LHCN-M2 (cell line): Measurements from ENCODE around the gene DHRS7C. TPM values are rescaled to one million over a fixed set of nuclear protein-coding genes. Genes with fewer than 3 reads are reported as not detected.
A peak's percentile ranks its signal among the peaks of the same experiment; 100 is the strongest.

Experiments
- DNase-seq: peaks from one replicate; pipeline ENCODE4 v3.0.0-alpha.2; 2012; ENCODE audit warnings: low read depth
- total RNA-seq: library from RNA; depleted of rRNA; stranded (reverse); fragments of >200 nt; gene quantifications from 2 replicates; pipeline ENCODE4 v1.2.3, GENCODE V29; 2014; rRNA removed

Gene DHRS7C
- total RNA-seq, 1 experiment from 2014 or later: not detected

DNA sequence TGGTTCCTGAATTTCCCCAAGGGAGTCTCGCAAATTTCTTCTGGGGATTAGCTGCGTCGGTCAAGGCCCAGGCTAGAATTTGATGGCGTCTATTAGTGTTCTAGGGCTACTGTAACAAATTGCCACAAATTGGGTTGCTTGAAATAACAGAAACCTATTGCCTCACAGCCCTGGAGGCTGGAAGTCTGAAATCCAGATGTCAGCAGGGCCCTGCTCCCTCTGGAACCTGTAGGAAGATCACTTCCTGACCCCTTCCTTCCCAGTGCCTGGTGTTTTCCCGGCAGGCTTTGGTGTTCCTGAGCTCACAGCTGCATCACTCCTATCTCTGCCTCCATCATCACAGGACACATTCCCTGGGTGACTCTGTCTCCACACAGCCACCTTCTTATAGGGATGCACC, 24.4 kb downstream of the DHRS7C start:
- no peak for DNase-seq

DNA sequence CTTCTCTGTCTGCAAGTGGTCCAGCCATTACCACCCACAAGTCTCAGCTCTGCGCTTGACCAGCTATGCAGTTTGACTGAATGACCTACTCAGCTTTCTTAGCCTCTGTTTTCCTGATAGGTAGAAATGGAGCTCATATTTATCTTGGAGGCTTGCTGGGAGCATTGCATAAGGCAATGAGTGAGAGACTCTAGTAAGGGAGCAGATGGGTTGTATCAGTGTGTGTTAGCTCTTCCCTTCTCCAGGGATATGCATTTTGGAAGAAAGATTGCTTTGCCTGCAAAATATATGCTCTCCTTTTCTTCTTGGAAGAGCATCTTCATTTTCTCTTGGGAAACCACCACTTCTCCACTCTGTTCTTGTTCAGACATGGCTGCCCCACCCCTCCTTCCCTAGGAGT, 26.1 kb downstream of the DHRS7C start:
- DNase-seq: no peak

DNA sequence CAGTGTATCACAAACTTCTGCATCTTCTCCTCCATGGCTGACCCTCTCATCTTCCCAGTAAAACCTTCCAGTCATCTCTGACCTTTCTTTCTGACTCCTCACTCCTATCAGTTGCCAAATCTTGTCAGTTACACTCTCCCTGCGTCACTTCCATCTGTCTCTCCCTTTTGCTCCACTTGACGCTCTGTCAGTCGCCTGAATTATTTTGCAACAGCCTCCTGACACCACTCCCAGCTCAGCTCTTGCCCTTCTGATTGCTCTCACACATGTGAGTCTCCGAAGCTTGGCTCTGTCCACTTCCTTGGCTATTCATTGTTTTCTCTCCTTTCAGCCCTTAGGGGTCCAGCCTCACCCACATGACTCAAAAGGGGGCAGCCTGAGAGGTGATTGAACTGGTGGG, 27.7 kb downstream of the DHRS7C start:
- no peak for DNase-seq

DNA sequence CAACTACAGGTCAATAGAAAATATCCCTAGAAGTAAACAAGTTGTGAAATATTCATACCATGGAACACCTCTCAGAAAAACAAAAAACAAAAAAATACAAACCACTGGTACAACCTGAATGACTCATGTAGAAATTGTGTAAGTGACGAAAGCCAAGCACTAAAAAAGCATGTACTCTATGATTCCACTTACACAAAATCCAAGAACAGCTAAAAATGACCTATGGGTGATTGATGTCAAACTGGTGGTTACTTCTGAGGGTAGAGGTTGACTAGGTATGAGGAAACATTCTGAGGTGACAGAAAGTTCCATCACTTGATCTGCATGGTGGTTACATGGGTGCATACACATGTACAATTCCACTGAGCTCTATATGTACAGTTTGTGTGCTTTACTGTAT, 31.1 kb downstream of the DHRS7C start:
- no peak for DNase-seq

DNA sequence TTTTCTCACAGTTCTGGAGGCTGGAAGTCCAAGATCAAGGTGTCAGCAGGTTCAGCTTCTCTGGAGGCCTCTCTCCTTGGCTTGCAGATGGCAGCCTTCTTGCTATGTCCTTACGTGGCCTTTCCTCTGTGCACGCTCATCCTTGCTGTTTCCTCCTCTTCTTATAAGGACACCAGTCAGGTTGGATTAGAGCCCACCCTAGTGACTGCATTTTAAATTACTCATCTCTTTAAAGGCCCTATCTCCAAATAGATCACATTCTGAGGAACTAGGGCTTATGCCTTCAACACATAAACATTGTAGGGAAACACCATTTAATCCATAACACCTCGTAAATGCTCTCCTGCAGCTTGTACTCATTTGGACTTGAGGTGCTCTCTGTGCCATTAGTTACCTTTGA, 36.3 kb downstream of the DHRS7C start:
- no peak for DNase-seq

DNA sequence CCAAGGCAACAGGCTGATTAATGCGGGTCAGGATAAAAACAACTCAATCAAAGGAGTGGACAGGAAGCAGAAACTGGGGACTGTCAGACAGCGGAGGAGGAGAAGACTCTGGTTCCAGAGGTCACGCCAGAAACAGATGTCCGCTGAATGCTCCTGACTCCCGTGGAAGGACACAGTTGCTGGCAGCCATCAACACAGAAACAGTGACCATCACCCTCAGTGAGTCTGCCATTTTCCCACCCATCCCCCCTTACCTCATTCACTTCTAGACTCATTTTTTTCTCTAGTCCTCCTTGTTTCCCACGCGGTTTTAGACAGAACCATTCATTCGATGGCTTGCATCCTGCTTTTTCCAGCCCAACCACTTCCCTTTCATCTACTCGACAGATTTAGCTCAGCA, 40.9 kb downstream of the DHRS7C start:
- DNase-seq: no peak

DNA sequence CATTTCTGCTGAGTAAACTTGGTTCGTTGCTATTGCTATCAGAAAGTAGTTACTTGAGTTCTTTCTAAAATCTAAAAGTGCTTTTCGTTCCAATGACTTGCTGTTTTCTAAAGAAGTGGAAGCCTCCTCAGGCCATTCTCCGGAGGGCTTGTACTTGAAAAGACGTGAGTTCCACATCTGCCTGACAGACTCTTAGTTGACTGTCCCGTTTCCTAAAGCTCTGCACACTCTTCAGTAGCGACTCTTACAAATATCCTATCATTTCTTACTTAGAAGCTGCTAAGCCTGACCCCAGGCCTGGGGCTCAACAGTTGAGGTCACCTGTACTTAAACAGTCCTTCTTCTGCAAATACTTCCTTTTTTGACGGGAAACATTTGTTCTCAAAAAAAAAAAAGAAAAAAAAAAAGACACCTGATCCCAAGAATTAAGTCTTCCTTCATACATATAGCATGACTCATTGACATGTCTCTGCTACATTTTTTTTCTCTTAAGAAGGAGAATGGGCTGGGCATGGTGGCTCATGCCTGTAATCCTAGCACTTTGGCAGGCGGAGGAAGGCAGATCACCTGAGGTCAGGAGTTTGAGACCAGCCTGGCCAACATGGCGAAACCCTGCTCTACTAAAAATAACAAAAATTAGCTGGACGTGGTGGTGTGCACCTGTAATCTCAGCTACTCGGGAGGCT, 61.5 kb downstream of the DHRS7C start:
- no peak for DNase-seq

DNA sequence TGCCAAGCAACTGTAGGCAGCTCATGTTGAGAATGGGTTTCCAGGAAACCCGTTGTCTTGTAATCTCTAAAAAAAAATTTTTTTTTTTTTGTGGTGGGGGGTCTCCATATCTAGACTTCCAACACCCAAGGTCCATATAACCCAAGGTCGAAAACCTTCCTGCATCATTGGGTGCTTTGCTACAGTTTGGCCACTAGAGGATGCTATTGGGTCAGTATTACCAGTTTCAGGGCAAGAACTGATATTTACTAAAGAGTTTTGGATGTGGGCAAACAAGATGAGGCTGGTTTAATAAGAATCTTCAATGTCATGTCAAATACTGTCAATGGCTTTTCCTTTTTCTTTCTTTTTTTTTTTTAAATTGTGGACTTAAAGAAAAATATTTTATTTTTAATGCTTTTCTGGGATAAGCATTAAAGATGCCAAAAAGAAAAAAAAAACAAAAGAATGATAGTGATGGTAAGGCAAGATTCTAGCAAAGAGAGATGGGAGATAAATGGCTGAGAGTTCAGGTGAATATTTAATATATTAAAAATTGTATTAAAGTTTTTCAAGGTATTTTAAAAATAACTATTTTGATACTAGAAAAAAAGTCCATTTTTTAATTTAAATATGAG, 62.2 kb downstream of the DHRS7C start:
- peak; percentile 7 for DNase-seq

DNA sequence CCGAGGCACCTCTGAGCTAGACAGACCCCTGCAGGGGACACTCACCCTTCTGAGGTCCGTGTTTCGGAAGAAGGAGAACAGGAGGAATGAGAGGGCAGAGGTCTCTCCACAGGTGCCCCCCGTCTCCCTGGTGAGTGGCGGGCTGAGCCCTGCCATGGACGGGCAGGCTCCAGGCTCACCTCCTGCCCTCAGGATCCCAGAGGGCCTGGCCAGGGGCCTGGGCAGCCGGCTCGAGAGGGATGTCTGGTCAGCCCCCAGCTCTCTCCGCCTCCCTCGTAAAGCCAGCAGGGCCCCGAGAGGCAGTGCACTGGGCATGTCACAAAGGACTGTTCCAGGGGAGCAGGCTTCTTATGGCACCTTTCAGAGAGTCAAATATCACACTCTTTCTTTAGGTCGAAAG, 62.8 kb downstream of the DHRS7C start:
- DNase-seq: no peak

DNA sequence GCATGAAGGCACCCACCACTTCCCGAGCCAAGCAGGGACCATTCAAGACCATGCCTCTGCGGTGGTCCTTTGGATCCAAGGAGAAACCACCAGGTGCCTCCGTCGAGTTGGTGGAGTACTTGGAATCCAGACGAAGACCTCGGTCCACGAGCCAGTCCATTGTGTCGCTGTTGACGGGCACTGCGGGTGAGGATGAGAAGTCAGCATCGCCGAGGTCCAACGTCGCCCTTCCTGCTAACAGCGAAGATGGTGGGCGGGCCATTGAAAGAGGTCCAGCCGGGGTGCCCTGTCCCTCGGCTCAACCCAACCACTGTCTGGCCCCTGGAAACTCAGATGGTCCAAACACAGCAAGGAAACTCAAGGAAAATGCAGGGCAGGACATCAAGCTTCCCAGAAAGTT, 63.4 kb downstream of the DHRS7C start:
- DNase-seq: no peak

DNA sequence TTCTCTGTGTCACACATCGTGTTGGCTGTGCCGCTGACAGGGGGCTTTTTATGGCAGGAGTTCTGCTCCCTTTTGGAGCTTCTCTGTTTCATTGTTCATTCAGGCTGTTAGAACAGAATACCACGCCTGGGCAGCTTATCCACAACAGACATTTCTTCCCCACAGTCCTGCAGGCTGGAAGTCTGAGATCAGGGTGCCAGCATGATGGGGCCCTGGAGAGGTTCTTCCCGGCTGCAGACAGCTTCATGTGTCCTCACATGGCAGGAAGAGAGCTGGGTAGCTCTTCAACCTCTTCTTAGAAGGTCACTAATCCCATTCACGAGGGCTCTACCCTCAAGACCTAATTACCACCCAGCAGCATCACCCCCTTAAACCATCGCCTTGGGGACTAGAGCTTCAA, 65.1 kb downstream of the DHRS7C start:
- no peak for DNase-seq

DNA sequence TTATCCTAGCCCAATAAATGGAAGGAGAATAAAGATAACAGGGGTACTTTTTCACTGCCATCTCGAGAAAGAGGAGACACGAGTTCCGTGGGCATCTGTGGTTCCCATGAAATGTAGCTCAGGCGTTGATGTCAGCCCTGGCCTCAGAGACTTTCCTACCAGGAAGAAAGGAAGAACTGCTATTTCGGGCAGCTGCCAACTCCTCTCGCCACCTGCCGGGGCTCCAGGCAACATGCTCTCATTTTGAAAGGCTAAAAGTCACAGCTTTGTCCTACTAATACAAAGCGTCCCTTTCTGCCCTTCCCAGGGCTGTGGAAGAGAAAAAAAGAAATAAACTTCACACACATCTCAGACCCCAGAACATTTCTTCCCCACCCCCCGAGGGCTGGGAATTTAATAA, 65.8 kb downstream of the DHRS7C start:
- DNase-seq: no peak

Other genes starting within 250 kb of the DHRS7C start
- 45.2 and 54.8 TPM in 2 replicates for gene STX8, start 215.8 kb downstream of the DHRS7C start, total RNA-seq
- gene CFAP52, start 214.9 kb downstream of the DHRS7C start, total RNA-seq: not detected in 2 replicates
- gene USP43, start 146.1 kb downstream of the DHRS7C start, total RNA-seq: not detected in 2 replicates
- not detected in 2 replicates for gene GSG1L2, start 30.5 kb upstream of the DHRS7C start, total RNA-seq
- not detected in 2 replicates for gene GLP2R, start 34.3 kb upstream of the DHRS7C start, total RNA-seq
- gene RCVRN, start 113.7 kb upstream of the DHRS7C start, total RNA-seq: not detected in 2 replicates